ENCODE measurements around the gene PGM1. TPM values are rescaled to one million over a fixed set of nuclear protein-coding genes. Genes with fewer than 3 reads are reported as not detected.
A peak's percentile ranks its signal among the peaks of the same experiment; 100 is the strongest.

Gene PGM1
- total and polyA plus RNA-seq, 2 of the 13 experiments (the other 11 are each of a cell fraction or from before 2014, with no cell fraction given) = 51.6 to 105 TPM

DNA sequence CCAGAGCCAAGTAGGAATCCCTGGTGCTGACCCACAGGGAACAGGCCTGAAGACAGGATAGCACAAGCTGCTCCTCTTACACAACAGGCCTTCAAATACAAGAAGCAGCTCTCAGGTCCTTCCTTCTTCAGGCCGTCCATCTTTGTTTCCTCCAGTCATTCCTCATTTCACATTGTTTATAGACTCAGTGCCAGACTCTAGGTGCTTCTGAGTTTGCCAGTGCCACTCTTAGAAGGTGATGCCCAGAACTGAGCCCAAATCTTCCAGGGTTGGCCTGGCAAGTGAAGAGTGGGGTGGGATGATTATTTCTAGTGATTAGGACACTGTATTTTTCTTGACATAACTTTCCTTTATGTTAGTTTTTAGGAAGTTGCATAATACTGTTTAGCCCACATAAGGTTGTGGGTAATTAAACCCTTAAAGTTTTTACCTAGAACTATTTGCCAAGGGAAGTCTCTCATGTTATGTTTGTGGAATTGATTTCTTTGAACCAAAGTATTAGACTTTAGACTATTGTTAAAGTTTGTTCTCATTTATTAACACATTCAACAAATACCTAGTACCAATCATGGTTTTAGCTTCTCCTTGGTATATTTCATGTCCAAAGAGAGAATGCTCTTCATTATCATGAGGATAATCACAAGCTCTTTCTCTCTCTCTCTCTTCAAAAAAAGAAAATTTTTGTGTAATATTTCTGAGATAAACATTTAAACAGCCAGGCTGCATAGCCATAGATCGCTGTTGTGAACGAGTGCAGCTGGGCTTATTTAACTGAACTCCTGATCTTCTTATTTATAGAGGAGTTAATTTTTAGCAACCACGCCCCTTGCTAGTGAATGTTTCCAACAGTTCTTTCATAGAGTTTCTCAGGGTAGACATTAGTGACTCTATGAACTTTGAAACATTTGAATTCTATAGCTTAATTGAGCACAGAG, 47.7 kb downstream of the PGM1 start (continued):
- TF ChIP-seq ZNF441 (CRISPR knock-in tag; IDR thresholded peaks at IDR 0.05; ENCODE audit: borderline replicate concordance) = no peak
- no peak for TF ChIP-seq HDAC6 (IDR thresholded peaks at IDR 0.05; ENCODE audit: low read depth, low read length)
- no peak for TF ChIP-seq ZNF564 (CRISPR knock-in tag; IDR thresholded peaks at IDR 0.05)
- TF ChIP-seq, protein P1, sequence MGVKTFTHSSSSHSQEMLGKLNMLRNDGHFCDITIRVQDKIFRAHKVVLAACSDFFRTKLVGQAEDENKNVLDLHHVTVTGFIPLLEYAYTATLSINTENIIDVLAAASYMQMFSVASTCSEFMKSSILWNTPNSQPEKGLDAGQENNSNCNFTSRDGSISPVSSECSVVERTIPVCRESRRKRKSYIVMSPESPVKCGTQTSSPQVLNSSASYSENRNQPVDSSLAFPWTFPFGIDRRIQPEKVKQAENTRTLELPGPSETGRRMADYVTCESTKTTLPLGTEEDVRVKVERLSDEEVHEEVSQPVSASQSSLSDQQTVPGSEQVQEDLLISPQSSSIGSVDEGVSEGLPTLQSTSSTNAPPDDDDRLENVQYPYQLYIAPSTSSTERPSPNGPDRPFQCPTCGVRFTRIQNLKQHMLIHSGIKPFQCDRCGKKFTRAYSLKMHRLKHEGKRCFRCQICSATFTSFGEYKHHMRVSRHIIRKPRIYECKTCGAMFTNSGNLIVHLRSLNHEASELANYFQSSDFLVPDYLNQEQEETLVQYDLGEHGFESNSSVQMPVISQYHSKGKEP (CRISPR knock-in tag; IDR thresholded peaks at IDR 0.05) = no peak
- TF ChIP-seq, protein P2, sequence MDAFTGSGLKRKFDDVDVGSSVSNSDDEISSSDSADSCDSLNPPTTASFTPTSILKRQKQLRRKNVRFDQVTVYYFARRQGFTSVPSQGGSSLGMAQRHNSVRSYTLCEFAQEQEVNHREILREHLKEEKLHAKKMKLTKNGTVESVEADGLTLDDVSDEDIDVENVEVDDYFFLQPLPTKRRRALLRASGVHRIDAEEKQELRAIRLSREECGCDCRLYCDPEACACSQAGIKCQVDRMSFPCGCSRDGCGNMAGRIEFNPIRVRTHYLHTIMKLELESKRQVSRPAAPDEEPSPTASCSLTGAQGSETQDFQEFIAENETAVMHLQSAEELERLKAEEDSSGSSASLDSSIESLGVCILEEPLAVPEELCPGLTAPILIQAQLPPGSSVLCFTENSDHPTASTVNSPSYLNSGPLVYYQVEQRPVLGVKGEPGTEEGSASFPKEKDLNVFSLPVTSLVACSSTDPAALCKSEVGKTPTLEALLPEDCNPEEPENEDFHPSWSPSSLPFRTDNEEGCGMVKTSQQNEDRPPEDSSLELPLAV (CRISPR knock-in tag; conservative IDR thresholded peaks at IDR 0.05; ENCODE audit: low read depth) = no peak
- no peak for TF ChIP-seq ZNF160 (CRISPR knock-in tag; IDR thresholded peaks at IDR 0.05)
- 0 out of 2 replicates have a peak, but pooled peaks have one; percentile 12 for TF ChIP-seq POLR2AphosphoS5 (IDR thresholded peaks at IDR 0.05; ENCODE audit: low read depth, low read length)
- TF ChIP-seq, protein P3, sequence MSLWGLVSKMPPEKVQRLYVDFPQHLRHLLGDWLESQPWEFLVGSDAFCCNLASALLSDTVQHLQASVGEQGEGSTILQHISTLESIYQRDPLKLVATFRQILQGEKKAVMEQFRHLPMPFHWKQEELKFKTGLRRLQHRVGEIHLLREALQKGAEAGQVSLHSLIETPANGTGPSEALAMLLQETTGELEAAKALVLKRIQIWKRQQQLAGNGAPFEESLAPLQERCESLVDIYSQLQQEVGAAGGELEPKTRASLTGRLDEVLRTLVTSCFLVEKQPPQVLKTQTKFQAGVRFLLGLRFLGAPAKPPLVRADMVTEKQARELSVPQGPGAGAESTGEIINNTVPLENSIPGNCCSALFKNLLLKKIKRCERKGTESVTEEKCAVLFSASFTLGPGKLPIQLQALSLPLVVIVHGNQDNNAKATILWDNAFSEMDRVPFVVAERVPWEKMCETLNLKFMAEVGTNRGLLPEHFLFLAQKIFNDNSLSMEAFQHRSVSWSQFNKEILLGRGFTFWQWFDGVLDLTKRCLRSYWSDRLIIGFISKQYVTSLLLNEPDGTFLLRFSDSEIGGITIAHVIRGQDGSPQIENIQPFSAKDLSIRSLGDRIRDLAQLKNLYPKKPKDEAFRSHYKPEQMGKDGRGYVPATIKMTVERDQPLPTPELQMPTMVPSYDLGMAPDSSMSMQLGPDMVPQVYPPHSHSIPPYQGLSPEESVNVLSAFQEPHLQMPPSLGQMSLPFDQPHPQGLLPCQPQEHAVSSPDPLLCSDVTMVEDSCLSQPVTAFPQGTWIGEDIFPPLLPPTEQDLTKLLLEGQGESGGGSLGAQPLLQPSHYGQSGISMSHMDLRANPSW (CRISPR knock-in tag; IDR thresholded peaks at IDR 0.05; ENCODE audit: borderline replicate concordance) = no peak
- no peak for TF ChIP-seq RORA (CRISPR knock-in tag; IDR thresholded peaks at IDR 0.05)
- TF ChIP-seq ZNF549 (CRISPR knock-in tag; IDR thresholded peaks at IDR 0.05) = no peak
- no peak for TF ChIP-seq SALL2 (CRISPR knock-in tag; IDR thresholded peaks at IDR 0.05)
- TF ChIP-seq, protein P4, sequence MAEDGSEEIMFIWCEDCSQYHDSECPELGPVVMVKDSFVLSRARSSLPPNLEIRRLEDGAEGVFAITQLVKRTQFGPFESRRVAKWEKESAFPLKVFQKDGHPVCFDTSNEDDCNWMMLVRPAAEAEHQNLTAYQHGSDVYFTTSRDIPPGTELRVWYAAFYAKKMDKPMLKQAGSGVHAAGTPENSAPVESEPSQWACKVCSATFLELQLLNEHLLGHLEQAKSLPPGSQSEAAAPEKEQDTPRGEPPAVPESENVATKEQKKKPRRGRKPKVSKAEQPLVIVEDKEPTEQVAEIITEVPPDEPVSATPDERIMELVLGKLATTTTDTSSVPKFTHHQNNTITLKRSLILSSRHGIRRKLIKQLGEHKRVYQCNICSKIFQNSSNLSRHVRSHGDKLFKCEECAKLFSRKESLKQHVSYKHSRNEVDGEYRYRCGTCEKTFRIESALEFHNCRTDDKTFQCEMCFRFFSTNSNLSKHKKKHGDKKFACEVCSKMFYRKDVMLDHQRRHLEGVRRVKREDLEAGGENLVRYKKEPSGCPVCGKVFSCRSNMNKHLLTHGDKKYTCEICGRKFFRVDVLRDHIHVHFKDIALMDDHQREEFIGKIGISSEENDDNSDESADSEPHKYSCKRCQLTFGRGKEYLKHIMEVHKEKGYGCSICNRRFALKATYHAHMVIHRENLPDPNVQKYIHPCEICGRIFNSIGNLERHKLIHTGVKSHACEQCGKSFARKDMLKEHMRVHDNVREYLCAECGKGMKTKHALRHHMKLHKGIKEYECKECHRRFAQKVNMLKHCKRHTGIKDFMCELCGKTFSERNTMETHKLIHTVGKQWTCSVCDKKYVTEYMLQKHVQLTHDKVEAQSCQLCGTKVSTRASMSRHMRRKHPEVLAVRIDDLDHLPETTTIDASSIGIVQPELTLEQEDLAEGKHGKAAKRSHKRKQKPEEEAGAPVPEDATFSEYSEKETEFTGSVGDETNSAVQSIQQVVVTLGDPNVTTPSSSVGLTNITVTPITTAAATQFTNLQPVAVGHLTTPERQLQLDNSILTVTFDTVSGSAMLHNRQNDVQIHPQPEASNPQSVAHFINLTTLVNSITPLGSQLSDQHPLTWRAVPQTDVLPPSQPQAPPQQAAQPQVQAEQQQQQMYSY (CRISPR knock-in tag; IDR thresholded peaks at IDR 0.05) = no peak
- no peak for TF ChIP-seq ELF4 (CRISPR knock-in tag; IDR thresholded peaks at IDR 0.05; ENCODE audit: borderline replicate concordance)
- peak; percentile 15; the same call in 1 of the 2 replicates for TF ChIP-seq SAP130 (CRISPR knock-in tag; IDR thresholded peaks at IDR 0.05; ENCODE audit: low read depth)
- no peak for TF ChIP-seq ZNF296 (CRISPR knock-in tag; conservative IDR thresholded peaks at IDR 0.05)
- TF ChIP-seq, protein P5, sequence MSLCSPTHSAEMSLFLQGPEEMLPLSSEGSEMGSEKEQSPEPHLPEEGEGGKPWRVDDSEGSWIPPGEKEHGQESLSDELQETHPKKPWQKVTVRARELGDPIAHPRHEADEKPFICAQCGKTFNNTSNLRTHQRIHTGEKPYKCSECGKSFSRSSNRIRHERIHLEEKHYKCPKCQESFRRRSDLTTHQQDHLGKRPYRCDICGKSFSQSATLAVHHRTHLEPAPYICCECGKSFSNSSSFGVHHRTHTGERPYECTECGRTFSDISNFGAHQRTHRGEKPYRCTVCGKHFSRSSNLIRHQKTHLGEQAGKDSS (CRISPR knock-in tag; IDR thresholded peaks at IDR 0.05; ENCODE audit: borderline replicate concordance, low read depth) = no peak
- no peak for TF ChIP-seq SRSF9 (IDR thresholded peaks at IDR 0.05; ENCODE audit: borderline replicate concordance, insufficient read depth, low read depth, low read length, poor library complexity, severe bottlenecking)

All from HepG2 (cell line).